NCI-H446 (cell line): ENCODE data around the gene LATS2.
"Not testable (repeated sequence)": the region's sequence is repeated elsewhere in the genome, so short reads cannot be mapped to it uniquely, and the experiment has no call there.

Experiments
- DNase-seq, 2 experiments: peaks; one replicate each; lab custom pipeline; 2025; lab: John Stamatoyannopoulos, UW

The LATS2 gene

DNA sequence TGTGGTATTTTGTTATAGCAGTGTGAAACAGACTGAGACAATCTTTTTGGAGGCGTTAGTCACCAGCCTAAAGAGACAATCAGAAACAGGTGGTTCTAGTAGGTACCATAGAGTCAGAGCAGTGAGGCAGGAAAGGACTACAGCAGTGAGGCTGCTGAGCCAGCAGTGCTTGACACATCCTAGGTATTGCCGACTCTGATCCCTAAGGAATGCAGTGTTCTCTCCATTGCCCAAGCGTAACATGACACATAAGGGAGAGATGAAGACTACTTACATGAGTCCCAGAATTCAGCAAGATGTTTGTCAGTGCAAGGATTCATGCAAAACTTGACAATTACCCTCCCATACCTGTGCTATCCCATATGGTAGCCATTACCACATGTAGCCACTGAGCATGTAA lies 96.5 kb downstream of the LATS2 start:
- no peak for DNase-seq

DNA sequence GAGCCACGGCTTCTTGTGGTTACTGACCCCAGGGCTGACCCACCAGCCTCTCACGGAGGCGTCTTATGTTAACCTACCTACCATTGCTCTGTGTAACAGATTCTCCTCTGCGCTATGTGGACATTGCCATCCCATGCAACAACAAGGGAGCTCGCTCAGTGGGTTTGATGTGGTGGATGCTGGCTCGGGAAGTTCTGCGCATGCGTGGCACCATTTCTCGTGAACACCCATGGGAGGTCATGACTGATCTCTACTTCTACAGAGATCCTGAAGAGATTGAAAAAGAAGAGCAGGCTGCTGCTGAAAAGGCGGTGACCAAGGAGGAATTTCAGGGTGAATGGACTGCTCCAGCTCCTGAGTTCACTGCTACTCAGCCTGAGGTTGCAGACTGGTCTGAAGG lies 99.7 kb downstream of the LATS2 start:
- not testable (repeated sequence) for DNase-seq

DNA sequence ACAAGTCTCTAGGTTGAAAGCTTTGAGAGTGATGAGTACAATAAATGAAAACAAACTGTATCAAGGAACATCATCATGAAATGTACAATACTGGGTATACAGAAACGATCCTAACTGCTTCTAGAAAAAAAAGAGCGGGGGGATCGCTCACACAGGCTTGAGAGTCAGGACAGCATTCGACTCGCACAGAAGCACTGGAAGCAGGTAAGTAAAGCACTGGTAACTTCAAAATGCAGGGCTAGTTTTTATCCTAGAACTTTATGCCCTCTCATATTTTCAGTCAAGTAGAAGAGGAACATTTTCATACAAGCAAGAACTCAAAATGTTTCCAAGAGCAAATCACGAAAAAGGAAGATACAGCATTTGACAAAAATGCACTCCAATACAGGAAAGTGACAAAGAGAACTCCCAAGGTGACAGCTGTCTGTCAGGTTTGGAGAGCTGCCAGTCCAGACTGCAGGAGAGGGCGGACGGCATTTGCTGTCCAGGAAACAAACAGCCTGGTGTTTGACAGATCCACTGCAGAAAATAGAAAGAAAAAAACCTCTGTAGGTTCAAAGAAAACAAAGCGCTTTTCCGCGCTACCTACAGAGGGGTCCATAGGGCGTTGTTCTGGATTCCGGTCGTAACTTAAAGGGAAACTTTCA lies 100.6 kb downstream of the LATS2 start:
- DNase-seq = peak; percentile 8 to 45

DNA sequence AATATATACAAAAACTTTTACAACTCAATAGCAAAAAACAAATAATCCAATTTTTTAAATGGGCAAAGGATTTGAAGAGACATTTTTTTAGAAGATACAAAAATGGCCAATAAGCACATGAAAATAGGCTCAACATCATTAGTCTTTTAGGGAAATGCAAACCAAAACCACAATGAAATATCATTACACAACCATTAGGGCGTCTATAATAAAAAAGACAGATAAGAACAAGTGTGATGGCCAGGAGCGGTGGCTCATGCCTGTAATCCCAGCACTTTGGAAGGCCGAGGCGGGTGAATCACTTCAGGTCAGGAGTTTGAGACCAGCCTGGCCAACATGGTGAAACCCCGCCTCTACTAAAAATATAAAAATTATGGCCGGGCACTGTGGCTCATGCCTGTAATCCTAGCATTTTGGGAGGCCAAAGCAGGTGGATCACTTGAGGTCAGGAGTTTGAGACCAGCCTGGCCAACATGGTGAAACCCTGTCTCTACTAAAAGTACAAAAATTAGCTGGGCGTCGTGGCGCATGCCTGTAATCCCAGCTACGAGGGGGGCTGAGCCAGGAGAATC lies 104.3 kb downstream of the LATS2 start:
- not testable (repeated sequence) for DNase-seq

DNA sequence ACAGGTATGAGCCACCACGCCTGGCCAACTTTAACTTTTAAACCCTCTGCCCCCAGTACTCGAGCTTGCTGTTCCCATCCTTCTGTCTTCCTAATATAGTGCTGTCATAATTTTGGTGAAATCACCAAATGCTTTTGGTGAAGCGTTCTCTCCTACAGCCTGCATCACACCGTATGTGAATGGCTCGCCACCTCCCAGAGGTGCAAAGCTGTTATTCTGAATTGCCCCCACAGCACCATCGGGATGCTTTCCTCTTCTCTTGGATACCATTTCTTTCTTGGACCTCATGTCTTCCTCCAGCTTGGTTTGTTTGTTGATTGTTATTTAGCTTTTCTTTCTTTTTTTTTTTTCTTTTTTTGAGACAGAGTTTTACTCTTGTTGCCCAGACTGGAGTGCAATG lies 105.9 kb downstream of the LATS2 start:
- DNase-seq = no peak

DNA sequence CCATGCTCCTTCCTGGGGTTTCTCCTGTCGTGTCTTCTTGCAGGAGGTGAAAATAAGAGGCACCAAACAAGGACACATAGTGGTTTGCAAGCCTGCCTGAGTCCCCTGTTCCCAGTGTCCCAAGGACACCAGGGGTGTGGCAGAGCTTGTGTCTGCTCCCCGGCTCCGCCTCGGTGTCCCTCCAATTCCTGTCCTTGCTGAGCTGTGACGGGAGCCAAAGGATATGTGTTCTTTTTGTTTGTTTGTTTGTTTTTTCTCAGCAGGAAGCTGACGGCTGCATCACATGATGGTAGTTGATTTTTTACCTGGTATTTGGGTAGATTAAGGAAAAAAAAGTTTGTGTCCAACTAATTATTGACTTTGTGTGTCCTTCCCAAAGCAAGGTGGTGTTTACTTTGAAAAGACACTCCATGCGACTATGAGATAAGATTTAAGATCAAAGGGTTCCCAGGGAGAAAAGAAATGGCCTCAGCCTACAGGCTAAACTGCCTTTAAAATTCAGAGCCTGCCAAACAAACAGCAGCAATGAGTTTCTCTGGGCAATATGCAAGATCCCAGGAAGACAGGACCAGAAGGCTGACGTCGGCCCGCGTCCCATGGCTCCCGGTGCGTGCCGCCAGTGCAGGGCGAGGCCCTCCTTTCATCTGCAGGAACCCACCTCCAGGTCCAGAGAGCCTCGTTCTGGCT lies 108.0 kb downstream of the LATS2 start:
- DNase-seq = no peak

DNA sequence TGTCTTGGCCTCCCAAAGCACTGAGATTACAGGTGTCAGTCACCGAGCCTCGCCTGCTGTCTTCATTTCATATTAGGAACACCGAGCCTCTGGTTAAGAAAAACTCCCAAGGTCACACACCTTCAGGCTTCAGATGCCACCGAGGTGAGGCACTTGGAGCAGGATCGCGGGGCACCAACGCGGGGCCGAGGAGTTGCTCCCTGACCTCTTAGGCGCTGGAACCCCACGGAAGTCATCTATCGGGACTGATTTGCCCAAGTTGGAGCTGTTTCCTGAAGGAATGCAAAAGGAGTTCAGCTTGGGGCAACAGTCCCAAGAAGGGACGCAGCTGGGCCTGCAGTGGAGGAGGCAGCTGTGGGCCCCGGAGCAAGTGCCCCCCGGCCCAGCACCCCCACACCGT lies 108.5 kb downstream of the LATS2 start:
- no peak for DNase-seq

DNA sequence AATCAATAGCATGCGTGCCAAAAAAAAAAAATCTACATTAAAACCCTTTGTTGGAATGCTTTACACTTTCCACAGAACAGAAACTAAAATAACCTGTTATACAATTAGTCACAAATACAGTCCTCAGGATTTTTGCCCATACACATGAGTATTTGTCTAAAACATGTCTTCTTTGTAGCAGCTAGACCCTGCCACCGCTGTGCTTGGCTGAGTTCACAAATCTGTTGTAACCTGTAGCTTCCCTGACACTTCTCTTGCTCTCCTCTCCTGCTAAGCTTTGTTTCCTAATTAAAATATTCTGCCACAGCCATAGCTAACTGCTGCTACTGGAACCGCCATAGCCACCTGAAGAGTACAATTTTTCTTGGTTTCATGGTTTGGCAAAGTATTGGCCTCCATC lies 113.4 kb downstream of the LATS2 start:
- DNase-seq = not testable (repeated sequence)

DNA sequence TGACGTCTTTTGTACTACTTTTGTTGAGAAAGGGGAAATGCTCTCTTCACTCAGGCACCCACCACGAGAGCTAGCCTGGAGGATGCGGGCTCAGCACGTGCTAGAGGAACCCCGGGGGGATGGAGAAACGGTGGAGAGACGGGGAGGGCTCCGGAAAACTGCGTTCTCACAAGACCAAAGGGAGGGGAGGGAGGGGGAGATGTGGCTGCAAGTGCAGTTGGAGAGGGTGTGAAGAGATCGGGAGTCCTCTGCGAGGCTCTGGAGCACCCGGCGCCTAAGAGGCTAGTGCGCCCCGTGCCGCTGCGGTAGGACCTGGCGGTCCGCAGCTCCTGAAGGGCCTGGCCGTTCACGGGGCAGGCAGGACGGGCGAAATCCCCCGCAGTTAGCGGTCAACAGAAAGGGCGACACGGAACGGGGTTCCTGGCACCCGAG lies 115.4 kb downstream of the LATS2 start:
- DNase-seq = no peak

DNA sequence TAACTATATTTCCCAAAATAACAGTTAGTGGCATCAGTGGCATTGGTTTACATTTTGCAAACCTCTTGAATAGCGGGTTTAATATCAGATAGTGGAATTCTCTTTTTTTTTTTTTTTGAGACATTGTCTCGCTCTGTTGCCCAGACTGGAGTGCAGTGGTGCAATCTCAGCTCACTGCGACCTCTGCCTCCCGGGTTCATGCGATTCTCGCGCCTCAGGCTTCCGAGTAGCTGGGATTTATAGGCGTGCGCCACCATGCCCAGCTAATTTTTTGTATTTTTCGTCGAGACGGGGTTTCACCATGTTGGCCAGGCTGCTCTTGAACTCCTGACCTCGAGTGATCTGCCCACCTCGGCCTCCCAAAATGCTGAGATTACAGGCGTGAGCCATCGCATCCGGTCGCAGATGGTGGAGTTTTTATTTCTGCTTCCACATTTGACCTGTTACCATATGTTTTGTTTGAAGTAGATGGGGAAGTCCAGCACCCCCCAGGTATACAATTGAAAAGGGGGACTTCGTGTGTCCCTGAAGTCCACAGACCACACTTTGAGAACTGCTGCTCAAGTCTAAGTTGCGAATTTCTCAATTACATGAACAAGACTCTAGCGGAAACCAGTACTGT lies 118.3 kb downstream of the LATS2 start:
- DNase-seq = no peak

DNA sequence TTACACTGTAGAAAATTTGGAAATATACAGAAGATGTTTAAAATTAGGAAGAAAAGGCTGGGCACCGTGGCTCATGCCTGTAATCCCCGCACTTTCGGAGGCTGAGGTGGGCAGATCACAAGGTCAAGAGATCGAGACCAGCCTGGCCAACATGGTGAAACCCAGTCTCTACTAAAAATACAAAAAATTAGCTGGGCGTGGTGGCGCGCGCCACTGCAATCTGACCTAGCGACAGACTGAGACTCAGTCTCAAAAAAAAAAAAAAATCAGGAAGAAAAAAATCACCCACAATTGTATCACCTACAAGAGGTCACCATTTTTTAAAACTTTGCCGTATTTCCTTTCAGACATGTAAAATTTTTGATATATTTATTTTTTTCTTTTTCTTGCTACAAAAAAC lies 120.9 kb downstream of the LATS2 start:
- DNase-seq = not testable (repeated sequence)

DNA sequence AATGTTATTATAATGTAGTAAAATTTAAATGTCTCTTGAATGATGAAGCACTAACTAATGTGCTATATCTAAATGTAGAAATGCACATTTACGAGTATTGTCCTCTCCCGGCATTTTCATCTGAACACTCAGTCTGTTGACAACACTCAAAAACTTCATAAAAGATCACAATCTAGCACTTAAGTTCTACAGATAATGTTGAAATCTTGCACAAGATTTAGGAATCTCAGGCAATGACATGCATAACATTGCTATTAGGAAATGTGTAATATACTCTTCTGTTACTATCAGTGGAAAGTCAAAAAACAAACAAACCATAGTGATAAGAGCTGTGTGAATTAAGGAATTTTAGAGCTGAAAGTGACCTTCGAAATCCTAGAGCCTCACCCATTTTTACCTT lies 121.3 kb downstream of the LATS2 start:
- no peak for DNase-seq

DNA sequence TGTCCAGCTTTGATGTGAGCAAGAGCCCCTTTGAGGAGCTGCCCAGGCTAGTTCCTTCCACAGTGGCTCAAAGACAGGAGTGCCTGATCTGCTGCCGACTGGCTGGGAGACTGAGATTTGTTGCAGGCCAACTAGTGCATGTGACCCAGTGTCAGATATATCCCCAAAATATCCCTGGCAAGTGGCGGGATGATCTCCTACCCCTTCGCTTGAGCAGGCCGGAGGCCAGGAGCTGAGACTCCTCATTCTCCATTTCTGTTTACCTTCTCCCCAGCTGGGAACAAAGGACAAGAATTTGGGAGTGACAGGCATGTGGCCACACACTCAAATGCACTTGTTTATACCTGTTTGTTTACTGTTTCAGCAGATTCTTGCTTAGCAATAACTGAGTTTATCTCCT lies 121.7 kb downstream of the LATS2 start:
- DNase-seq = no peak

DNA sequence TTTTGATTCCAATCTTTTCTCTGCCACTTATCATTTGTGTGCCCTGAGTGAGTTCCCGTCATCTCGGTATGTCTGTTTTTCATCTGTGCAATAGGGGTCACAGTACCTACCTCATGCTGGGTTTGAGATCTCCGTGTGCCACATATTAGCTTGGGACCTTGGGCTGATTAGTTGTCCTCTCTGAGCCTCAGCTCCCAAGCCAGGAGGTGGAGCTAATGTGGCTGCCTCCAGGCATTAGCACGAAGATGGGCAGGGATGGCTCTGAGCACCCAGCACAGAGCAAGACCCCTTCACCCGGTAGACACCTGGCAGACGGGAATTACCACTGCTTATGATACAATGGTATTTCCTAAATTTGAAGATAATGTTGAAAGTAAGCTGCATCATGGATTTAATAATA lies 123.1 kb downstream of the LATS2 start:
- no peak for DNase-seq

DNA sequence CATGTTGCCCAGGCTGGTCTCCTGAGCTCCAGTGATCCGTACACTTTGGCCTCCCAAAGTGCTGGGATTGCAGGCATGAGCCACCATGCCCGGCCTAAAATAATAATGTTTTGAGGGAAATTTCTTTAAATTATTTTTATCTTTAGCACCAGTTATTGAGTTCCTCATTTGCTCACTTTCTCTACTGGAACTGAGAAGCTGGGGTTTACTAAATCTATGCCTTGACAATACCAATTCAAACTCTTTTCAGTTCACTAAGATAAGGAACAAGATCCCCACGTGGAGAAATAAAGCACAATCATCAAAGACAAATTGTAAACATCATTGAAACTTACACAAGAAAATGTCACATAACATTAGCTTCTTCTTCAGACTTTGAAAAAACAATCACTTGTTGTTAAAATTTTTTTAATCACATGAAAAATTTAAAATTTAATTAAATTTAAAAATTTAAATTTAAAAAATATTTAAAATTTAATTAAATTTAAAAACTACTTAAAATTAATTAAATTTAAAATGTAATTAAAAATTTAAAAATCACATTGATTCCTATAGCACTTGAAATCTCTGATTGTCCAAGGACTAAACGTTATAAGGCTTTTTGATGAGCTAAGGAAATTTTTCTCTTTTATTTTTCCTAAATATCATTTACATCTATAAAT lies 133.7 kb downstream of the LATS2 start:
- DNase-seq = no peak

DNA sequence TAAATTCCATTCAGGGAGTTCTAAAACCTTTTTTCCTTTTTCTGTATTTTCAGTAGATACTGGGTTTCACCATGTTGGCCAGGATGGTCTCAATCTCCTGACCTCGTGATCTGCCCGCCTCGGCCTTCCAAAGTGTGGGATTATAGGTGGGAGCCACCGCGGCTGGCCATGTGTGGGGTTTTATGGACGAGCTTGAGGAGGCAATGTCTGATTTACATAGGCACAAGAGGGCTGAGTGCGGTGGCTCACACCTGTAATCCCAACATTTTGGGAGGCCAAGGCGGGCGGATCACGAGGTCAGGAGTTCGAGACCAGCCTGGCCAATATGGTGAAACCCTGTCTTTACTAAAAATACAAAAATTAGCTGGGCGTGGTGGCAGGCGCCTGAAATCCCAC lies 136.0 kb downstream of the LATS2 start:
- DNase-seq = not testable (repeated sequence)

DNA sequence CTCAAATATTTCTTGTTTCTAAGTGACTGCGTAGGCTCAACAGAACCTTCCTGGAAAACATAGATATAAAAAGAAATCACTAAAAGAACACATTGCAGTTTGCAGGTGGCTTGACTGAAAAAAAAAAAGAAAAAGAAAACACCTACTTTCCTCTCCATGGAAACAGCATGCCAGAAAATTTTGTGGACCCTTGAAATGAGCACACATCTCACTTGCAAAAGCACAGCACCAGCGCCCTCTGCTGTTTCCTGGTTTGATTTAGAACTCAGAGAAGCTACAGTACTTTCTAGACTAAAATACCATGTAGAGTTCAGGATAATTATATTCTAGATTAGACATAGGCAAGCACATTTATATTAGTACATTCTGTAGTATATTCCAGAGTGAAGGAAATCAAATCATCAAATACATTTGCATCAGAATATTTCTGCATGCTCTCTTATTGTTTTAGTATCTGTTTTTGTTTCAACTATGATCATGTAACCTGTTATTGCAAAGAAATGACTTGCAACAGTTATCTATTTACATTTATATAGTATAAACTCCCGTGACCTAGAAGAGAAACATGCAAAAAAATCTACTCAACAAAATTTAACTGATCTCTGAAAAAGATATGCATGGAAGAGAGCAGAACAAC lies 136.5 kb downstream of the LATS2 start:
- peak; percentile 88 to 90 for DNase-seq

DNA sequence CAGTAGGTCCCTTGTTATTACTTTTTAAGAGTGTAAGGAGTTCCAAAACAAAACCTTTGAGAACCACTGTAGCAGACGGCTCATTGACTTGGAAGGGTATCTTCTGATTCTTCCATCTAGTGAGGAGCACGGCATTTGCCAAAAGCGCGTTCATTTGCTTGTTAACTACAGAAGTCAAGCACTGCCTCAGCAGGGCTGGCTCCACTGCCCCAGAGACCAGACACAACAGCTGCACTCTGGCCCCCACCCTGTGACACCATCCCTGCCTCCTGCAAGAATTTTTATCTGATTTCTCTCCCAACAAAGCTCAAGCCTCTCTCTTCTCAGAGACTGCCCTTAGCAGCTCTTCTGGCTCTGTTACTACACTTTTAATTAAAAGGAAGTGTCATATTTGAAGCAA lies 138.1 kb downstream of the LATS2 start:
- DNase-seq = peak in 1 of 2 experiments; percentile 34
